Thoracic aorta (tissue), 2 donors: ENCODE results near the gene CPT1A. TPM values are rescaled to one million over a fixed set of nuclear protein-coding genes. Genes with fewer than 3 reads are reported as not detected.

Experiments
- ATAC-seq: fragments of 150-250 bp; one replicate; pipeline ENCODE4 v1.8.0; 2017; ENCODE audit warnings: low read depth; ENCODE audit not compliant: insufficient number of reproducible peaks, low FRiP score
- DNase-seq: peaks from one replicate; pipeline ENCODE4 v3.0.0-alpha.2; 2020; ENCODE audit warnings: low spot score
- H3K27ac ChIP-seq, 2 donors: fragments of 200-600 bp; sonication (generic); 1 replicate in 1 of 2; 2 replicates in 1 of 2; pipeline ENCODE4 v1.5.1; 2016; ENCODE audit warnings: mild to moderate bottlenecking in 2 of 2, moderate library complexity in 2 of 2
- H3K27me3 ChIP-seq: fragments of 200-600 bp; sonication (generic); replicated peaks from 2 replicates; pipeline ENCODE4 v1.6.0; 2016; ENCODE audit warnings: mild to moderate bottlenecking; ENCODE audit not compliant: insufficient read depth
- H3K36me3 ChIP-seq: fragments of 200-600 bp; sonication (generic); one replicate; pipeline ENCODE4 v1.5.1; 2016
- H3K4me1 ChIP-seq, 2 donors: fragments of 200-600 bp; sonication (generic); 1 replicate in 1 of 2; 2 replicates in 1 of 2; pipeline versions ENCODE4 v1.5.1 to v1.6.0; 2016; ENCODE audit warnings: low read depth in 2 of 2, mild to moderate bottlenecking in 1 of 2; ENCODE audit not compliant: control insufficient read depth in 1 of 2
- H3K4me3 ChIP-seq: fragments of 200-600 bp; sonication (generic); 2 replicates; pipeline ENCODE4 v1.5.1; 2016; ENCODE audit warnings: mild to moderate bottlenecking
- H3K9me3 ChIP-seq: fragments of 200-600 bp; sonication (generic); 2 replicates; pipeline ENCODE4 v1.5.1; 2016
- CTCF ChIP-seq: fragments of 200-600 bp; sonication (generic); IDR thresholded peaks from one replicate; pipeline ENCODE4 v1.5.1; 2019; ENCODE audit warnings: antibody characterized with exemption
- total RNA-seq, 2 donors: library from RNA; depleted of rRNA; stranded (reverse); fragments of >200 nt; gene quantifications; one replicate each; pipeline versions ENCODE4 v1.1.0 to v1.2.3, GENCODE V29; 2016

CPT1A gene
- total RNA-seq, 2 donors from 2014 or later: 61.1 to 75.3 TPM

- H3K4me3 ChIP-seq: no peak overlapping the region
- H3K36me3 ChIP-seq: no peaks in the 10 kb centered on the region
- H3K27ac ChIP-seq: no peak overlapping the region
- H3K4me1 ChIP-seq: peaks cover 0 to 2% of the 10 kb centered on the region in 2 donors
- no peak for TF ChIP-seq CTCF
- ATAC-seq (no peak), DNase-seq (no peak)
- no peaks in the 10 kb centered on the region for H3K27me3 ChIP-seq
- H3K9me3 ChIP-seq: no peaks in the 10 kb centered on the region
These were observed 19.2 kb downstream of the CPT1A start for GRCh38 chr11:68822546-68822945.

GRCh38 chr11:68821670-68822069, 20.0 kb downstream of the CPT1A start:
- H3K27ac ChIP-seq: no peak overlapping the region
- no peak overlapping the region for H3K4me3 ChIP-seq
- no peak for TF ChIP-seq CTCF
- no peaks in the 10 kb centered on the region for H3K4me1 ChIP-seq
- no peaks in the 10 kb centered on the region for H3K36me3 ChIP-seq
- ATAC-seq (no peak), DNase-seq (no peak)
- H3K9me3 ChIP-seq: no peaks in the 10 kb centered on the region
- no peaks in the 10 kb centered on the region for H3K27me3 ChIP-seq

GRCh38 chr11:68819362-68819761, 22.4 kb downstream of the CPT1A start:
- no peaks in the 10 kb centered on the region for H3K4me1 ChIP-seq
- DNase-seq: no peak
- ATAC-seq: no peak

GRCh38 chr11:68818181-68818580, 23.5 kb downstream of the CPT1A start:
- no peaks in the 10 kb centered on the region for H3K4me1 ChIP-seq
- no peak for TF ChIP-seq CTCF
- DNase-seq (no peak), ATAC-seq (no peak)
- no peak overlapping the region for H3K4me3 ChIP-seq
- H3K27ac ChIP-seq: no peak overlapping the region
- H3K27me3 ChIP-seq: no peaks in the 10 kb centered on the region
- H3K9me3 ChIP-seq: no peaks in the 10 kb centered on the region
- peaks cover 22% of the 10 kb centered on the region for H3K36me3 ChIP-seq

More at GRCh38 chr11:68819362-68819761, 22.4 kb downstream of the CPT1A start:
- no peaks in the 10 kb centered on the region for H3K9me3 ChIP-seq
- H3K27ac ChIP-seq: no peak overlapping the region
- H3K36me3 ChIP-seq: peaks cover 17% of the 10 kb centered on the region
- no peak for TF ChIP-seq CTCF
- H3K27me3 ChIP-seq: no peaks in the 10 kb centered on the region
- no peak overlapping the region for H3K4me3 ChIP-seq

- no peak for ATAC-seq
These were observed 24.2 kb downstream of the CPT1A start for GRCh38 chr11:68817554-68817953.

More at GRCh38 chr11:68817554-68817953, 24.2 kb downstream of the CPT1A start:
- H3K27ac ChIP-seq: no peak overlapping the region
- no peak overlapping the region for H3K4me3 ChIP-seq
- H3K27me3 ChIP-seq: no peaks in the 10 kb centered on the region
- H3K9me3 ChIP-seq: no peaks in the 10 kb centered on the region
- DNase-seq: no peak
- no peak for TF ChIP-seq CTCF
- peaks cover 26% of the 10 kb centered on the region for H3K36me3 ChIP-seq
- H3K4me1 ChIP-seq: no peaks in the 10 kb centered on the region
